GM18520 (cell line): ENCODE data around the gene WDR87.
"Not testable (repeated sequence)": the region's sequence is repeated elsewhere in the genome, so short reads cannot be mapped to it uniquely, and the experiment has no call there.

Experiments used
- ATAC-seq: cut with Tn5 transposase; IDR thresholded peaks from one replicate; pipeline ENCODE4 v1.9.1; 2021; ENCODE audit not compliant: unreplicated experiment

Gene WDR87

DNA sequence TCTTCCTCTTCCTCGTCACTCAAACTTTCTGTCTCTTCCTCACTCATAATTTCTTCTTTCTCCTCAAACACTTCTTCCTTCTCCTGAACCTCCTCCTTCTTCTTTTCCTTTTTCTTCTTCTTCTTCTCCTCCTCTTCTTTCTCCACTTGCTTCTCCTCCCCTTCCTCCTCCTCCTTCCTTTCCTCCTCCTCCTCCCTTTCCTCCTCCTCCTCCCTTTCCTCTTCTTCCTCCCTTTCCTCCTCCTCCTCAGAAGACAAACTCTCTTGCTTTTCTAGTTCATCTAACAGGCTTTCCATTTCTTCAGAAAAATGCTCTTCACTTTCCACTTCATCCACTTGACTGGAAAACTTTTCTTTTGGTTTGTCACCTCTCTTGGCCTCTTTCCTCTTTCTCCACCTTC is 19.8 kb downstream of the WDR87 start:
- ATAC-seq = no peak

DNA sequence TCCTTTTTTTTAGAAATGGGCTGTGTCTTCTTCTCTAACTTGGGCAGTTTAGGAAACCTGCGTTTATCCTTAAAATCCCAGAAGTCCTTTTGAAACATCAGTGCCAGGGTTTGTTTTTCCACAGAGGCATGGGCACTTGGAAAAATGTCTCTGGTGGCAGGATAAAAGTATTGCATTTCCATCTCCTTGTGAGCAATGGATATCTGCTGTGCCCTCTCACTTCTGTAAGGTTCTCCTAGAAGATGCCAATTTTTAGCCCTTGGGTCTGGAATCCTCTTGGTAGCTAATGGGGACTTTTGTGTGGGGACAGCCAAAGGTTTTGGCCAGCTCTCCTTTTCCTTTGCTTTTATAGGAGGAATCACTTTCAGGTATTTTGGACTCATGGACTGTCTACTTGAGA is 21.0 kb downstream of the WDR87 start:
- no peak for ATAC-seq

DNA sequence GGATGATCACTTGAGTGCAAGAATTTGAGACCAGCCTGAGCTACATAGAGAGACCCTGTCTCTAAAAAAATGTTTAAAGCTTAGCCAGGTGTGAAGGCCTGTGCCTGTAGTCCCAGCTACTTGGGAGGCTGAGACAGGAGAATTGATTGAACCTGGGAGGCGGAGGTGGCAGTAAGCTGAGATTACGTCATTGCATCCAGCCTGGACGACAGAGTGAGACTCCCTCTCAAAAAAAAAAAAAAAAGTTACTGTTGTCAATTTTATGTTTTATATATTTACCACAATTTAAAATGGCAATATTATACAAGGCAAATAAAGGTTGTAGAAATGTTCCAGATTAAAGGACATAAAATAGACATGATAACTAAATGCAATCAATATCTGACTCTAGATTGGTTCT is 29.2 kb downstream of the WDR87 start:
- ATAC-seq = no peak

DNA sequence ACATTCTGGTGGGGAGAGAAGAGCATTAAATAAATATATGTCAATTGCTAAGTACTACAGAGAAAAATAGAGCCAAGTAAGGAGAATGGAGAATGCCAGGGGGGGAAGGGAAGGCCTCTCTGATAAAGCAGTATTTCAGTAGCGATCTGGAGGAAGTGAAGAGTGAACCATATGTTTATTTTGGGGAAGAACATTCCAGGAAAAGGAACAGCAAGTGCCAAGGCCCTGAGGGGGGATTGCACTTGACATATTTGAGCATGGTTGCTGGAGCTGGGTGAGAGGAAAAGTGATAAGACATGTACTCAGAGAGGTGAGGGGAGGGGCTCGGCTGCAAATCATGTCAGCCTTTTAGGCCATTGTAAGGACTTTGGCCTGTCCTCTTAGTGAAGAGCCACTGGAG is 30.4 kb downstream of the WDR87 start:
- ATAC-seq = no peak

DNA sequence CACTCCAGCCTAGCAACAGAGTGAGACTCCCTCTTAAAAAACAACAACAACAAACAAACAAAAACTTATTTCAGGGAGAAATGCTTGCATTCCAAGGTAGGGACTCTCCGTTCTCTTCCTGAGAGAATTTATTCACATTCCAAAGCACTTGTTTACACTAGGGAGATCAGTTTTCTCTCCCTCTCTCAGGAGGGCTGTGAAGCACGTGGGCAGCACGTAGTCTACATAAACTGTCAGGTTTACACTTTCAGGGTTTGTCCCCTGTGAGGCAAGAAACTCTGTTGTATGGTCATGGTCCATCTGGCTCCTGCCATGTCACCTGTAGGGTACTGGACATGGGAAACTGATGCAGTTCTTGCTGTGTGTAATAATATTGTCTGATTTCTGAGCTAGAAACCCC is 31.6 kb downstream of the WDR87 start:
- ATAC-seq = no peak

DNA sequence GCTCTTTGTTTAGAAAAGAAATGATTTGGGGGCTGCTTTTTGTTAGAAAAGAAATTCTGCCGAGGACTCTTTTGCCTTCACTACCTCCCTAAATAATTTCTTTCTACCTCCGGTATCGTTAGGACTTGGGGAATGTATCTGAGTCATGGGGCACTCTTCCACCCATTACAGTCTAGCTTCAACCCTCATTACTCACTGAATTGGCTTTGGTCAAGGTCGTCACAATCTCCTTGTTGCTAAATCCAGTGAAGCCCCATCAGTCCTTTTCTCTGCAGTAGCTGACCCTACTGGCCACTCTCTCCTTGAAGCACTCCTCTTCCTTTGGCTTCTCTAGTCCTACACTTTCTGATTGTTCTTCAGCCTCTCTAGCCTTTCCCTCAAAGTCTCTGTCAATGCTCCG is 34.0 kb downstream of the WDR87 start:
- no peak for ATAC-seq

DNA sequence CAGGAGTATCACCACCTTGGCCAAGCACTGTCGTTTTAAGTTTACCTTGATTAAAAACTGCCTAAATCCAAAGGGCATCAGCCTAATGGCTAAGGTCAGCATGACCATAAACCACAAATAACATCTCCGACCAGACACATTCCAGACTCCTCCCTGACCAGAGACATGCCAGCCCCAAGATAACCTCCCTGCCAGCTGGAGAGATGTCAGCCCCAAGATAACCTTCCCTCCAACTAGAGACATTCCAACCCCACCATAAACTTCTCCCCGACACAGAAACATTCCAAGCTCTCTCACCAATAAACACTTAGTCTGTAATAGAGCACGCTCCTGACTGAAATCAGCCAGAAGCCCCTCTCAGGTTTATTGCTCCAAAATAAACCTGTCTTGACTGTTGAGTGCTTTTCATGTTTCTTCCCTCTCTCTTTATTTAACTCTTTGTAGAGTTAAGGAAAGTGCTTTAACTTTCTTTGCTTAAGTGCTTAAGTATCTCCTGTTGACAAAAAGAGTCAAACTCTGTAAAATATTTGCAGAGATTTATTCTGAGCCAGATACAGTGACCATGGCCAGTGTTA is 36.5 kb downstream of the WDR87 start:
- no peak for ATAC-seq

DNA sequence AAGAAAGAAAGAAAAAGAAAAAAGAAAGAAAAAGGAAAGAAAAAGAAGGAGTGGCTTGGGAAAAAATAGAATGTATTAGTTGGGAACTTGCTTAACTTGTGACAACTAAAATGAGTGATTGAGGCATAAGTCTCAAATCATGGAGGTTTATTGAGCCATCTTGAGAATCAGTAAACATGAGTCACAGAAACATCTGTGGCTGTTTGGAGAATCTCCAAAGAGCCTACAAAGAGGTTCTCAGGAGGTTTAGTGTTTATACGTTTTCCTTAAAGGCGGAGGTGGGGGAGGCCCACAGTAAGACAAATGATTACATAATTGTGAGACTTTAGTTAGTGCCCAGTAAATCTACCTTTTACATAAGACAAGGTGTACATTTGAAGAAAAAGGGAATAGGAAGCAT is 38.6 kb downstream of the WDR87 start:
- ATAC-seq = no peak

DNA sequence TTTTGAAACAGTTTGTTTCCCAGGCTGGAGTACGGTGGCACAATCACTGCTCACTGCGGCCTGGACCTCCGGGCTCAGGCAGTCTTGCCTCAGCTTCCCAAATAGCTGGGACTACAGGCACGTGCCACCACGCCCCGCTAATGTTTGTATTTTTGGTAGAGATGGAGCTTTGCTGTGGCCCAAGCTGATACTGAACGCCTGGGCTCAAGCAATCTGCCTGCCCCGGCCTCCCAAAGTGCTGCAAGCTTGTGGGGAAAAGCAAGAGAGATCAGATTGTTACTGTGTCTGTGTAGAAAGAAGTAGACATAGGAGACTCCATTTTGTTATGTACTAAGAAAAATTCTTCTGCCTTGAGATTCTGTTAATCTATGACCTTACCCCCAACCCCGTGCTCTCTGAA is 40.5 kb downstream of the WDR87 start:
- ATAC-seq = not testable (repeated sequence)

DNA sequence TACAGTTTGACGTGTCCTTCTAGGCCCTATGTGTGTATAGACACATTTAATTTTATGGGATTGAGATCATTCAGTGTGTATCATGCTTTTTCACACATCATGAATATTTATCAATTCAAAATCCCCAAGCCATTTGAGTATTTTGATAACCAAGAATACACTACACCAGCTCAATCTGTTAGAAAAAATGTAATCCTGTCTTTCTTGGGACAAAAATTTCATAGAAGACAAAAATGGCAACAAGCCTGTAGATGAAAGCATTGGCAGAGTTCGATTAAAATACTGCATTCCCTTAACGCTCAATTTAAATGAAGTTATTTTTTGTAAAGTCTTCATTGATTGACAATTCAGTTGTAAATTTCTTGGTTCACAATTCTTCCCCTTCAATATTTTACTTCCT is 41.9 kb downstream of the WDR87 start:
- no peak for ATAC-seq

DNA sequence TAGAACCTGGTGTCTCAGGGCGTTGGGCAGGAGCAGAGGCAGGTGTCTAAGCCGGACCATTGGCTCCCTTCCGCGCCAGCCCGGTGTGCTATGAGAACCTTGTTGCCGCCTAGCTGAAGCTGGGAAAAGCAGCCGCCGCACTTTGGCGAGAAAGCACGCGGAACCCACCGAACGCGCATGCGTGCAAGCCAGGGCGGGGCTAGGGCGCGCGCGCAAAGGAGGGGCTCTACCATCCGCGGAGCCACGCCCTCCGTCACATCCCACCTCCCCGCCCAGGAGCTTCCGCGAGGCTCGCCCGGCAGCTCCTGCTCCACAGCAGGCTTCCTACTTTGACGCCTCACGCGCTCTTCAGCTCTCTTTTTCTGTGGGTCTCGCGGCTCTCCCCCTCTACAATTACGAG is 51.3 kb downstream of the WDR87 start:
- no peak for ATAC-seq

DNA sequence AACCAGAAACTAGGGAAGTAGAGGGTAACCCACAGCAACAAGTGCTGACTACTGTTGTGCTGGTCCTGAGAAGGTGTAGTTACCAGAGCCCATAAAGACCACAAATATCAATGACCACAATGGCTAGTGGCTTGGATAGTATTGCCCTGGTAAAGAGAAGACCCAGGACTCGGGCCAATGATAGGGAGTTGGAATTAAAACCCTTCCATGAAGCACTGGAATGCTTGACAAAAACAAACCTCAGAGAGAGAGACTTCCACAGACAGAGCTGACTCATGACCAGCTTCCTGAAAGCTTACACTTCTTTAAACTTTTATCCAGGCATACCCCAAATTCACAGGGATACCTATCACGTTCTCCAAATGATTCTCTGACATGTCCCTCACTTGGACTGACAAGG is 60.5 kb downstream of the WDR87 start:
- ATAC-seq = no peak
